ENCODE data around the gene RAB36.

The RAB36 gene

GRCh38 chr22:23177197-23177596 is 31.9 kb downstream of the RAB36 start:
- no peak for DNase-seq
- intact Hi-C loops (cut with DNase I) = loop anchor here (5.0 to 10.0 kb wide), 2 partner anchors 210 to 358 kb away; no protein-coding TSS in a partner anchor

- intact Hi-C loops (cut with DNase I) = loop anchor here (1.0 to 10.0 kb wide), 3 partner anchors 103 to 356 kb away; no protein-coding TSS in a partner anchor
- peak; percentile 54 to 97 (median 80) for DNase-seq
Measured at GRCh38 chr22:23178512-23179254, 33.4 kb downstream of the RAB36 start.

GRCh38 chr22:23179381-23180299 is 34.4 kb downstream of the RAB36 start:
- intact Hi-C loops (cut with DNase I) = loop anchor here (5.0 to 10.0 kb wide), 3 partner anchors 48 to 355 kb away; no protein-coding TSS in a partner anchor
- DNase-seq = peak in 1 of 10 donors; percentile 22

GRCh38 chr22:23180301-23180892 is 35.1 kb downstream of the RAB36 start, which contains the start of gene BCR:
Gene BCR, plus strand, starts transcription at chr22:23180509. Its CDS starts 452 bp downstream, at chr22:23180961.
- peak in 9 of 10 donors; percentile 60 to 96 (median 77) for DNase-seq

GRCh38 chr22:23180893-23181720 is 35.8 kb downstream of the RAB36 start:
- no peak for DNase-seq
- intact Hi-C loops (cut with DNase I) = loop anchor here (5.0 kb wide), 1 partner anchor 46 kb away; no protein-coding TSS in a partner anchor

More at GRCh38 chr22:23180301-23180892, 35.1 kb downstream of the RAB36 start, which contains the start of gene BCR:
- intact Hi-C loops (cut with DNase I) = loop anchor here (5.0 kb wide), 1 partner anchor 47 kb away; no protein-coding TSS in a partner anchor

GRCh38 chr22:23181721-23182308 is 36.5 kb downstream of the RAB36 start:
- no peak for DNase-seq
- intact Hi-C loops (cut with DNase I) = loop anchor here (5.0 kb wide), 1 partner anchor 45 kb away; no protein-coding TSS in a partner anchor

- peak in 3 of 10 donors; percentile 42 to 91 (median 45) for DNase-seq
- intact Hi-C loops (cut with DNase I) = loop anchor here (5.0 kb wide), 1 partner anchor 45 kb away; no protein-coding TSS in a partner anchor
Measured at GRCh38 chr22:23182309-23183060, 37.2 kb downstream of the RAB36 start.

GRCh38 chr22:23183061-23183698 is 37.9 kb downstream of the RAB36 start:
- intact Hi-C loops (cut with DNase I) = loop anchor here (5.0 kb wide), 1 partner anchor 44 kb away; no protein-coding TSS in a partner anchor
- DNase-seq = peak; percentile 53 to 96 (median 77)

- intact Hi-C loops (cut with DNase I) = loop anchor here (5.0 kb wide), 1 partner anchor 43 kb away; no protein-coding TSS in a partner anchor
- DNase-seq = no peak
Measured at GRCh38 chr22:23184100-23184763, 39.0 kb downstream of the RAB36 start.

- intact Hi-C loops (cut with DNase I) = loop anchor here (5.0 kb wide), 1 partner anchor 43 kb away; no protein-coding TSS in a partner anchor
- DNase-seq = no peak
Measured at GRCh38 chr22:23184764-23185113, 39.5 kb downstream of the RAB36 start.

GRCh38 chr22:23187211-23187610 is 41.9 kb downstream of the RAB36 start:
- no peak for DNase-seq

GRCh38 chr22:23187871-23188700 is 42.8 kb downstream of the RAB36 start:
- no peak for DNase-seq
- intact Hi-C loops (cut with DNase I) = no loop called here

More at GRCh38 chr22:23187211-23187610, 41.9 kb downstream of the RAB36 start:
- intact Hi-C loops (cut with DNase I) = no loop called here

GRCh38 chr22:23190526-23190925 is 45.2 kb downstream of the RAB36 start:
- DNase-seq = no peak
- intact Hi-C loops (cut with DNase I) = loop anchor here (5.0 kb wide), 1 partner anchor 47 kb away; no protein-coding TSS in a partner anchor

- no peak for DNase-seq
- intact Hi-C loops (cut with DNase I) = loop anchor here (5.0 kb wide), 1 partner anchor 45 kb away; no protein-coding TSS in a partner anchor
Measured at GRCh38 chr22:23192133-23192532, 46.9 kb downstream of the RAB36 start.

- intact Hi-C loops (cut with DNase I) = loop anchor here (5.0 kb wide), 1 partner anchor 45 kb away; no protein-coding TSS in a partner anchor
- DNase-seq = no peak
Measured at GRCh38 chr22:23192558-23192957, 47.3 kb downstream of the RAB36 start.
